Aorta (tissue), 5 donors: ENCODE data around the gene IP6K3. TPM values are rescaled to one million over a fixed set of nuclear protein-coding genes. Genes with fewer than 3 reads are reported as not detected.
A peak's percentile ranks its signal among the peaks of the same experiment; 100 is the strongest.

Experiments
- ATAC-seq: fragments of 200-7000 bp; cut with Tn5 transposase; one replicate; pipeline ENCODE4 v1.9.1; 2022; ENCODE audit warnings: moderate library complexity; ENCODE audit not compliant: low FRiP score
- DNase-seq, 2 donors: peaks; one replicate each; pipeline ENCODE4 v3.0.0-alpha.2; 2020
- H3K27ac ChIP-seq, 2 donors: one replicate each; pipeline ENCODE4 v1.5.1; 2013; ENCODE audit warnings: low read length in 2 of 2, mild to moderate bottlenecking in 2 of 2, moderate library complexity in 2 of 2, control low read depth in 1 of 2, inconsistent platforms in 1 of 2, low read depth in 1 of 2
- H3K27me3 ChIP-seq, 2 donors: one replicate each; pipeline ENCODE4 v1.6.1; 2013; ENCODE audit warnings: control low read depth in 1 of 2, low read length in 1 of 2, mild to moderate bottlenecking in 1 of 2, moderate library complexity in 1 of 2; ENCODE audit not compliant: insufficient read depth in 2 of 2, control insufficient read depth in 1 of 2
- H3K36me3 ChIP-seq, 2 donors: one replicate each; pipeline ENCODE4 v1.6.1; 2013; ENCODE audit warnings: control low read depth in 1 of 2, low read length in 1 of 2, mild to moderate bottlenecking in 1 of 2; ENCODE audit not compliant: insufficient read depth in 2 of 2, control insufficient read depth in 1 of 2
- H3K4me1 ChIP-seq, 2 donors: one replicate each; pipeline ENCODE4 v1.6.1; 2013; ENCODE audit warnings: low read length in 2 of 2, control low read depth in 1 of 2, mild to moderate bottlenecking in 1 of 2, moderate library complexity in 1 of 2; ENCODE audit not compliant: insufficient read depth in 2 of 2, control insufficient read depth in 1 of 2
- H3K4me3 ChIP-seq, 2 donors: one replicate each; pipeline ENCODE4 v1.5.1; 2013; ENCODE audit warnings: low read length in 2 of 2, control low read depth in 1 of 2, mild to moderate bottlenecking in 1 of 2
- H3K9me3 ChIP-seq: one replicate; pipeline ENCODE4 v1.6.1; 2013; ENCODE audit warnings: mild to moderate bottlenecking, low read length; ENCODE audit not compliant: control insufficient read depth
- WGBS, 2 donors: extraction: QIAGEN DNeasy Blood & Tissue Kit; methylation state at CpG; one replicate each; pipeline ENCODE4 v1.1.7; 2013; 5-methylcytosine and 5-hydroxymethylcytosine counted together
- intact Hi-C, 2 donors: fragments of 100-400 bp; cut with DNase I; formaldehyde crosslinking; loops; one replicate each; pipeline versions ENCODE4 v1.14.2 to v1.15.0; 2022
- polyA plus RNA-seq, 2 donors: library from polyadenylated mRNA; stranded (reverse); fragments of 200-250 nt; gene quantifications; one replicate each; pipeline ENCODE4 v1.2.3, GENCODE V29; 2013
- total RNA-seq, 2 donors: library from RNA; stranded (reverse); fragmentation: NEBNext Ultra II Directional; extraction: Animal tissue kit (Norgen Biotek cat#: 25700); gene quantifications; one replicate each; pipeline ENCODE4 v1.2.1, GENCODE V29; 2021
- donor health status: healthy with polysubstance abuse.
- donor health status: Bipolar disorder and iron deficiency.
- donor health status: DM: no; HTN: no; CAD: no.
- donor health status: DM: no; HTN: no; CAD: no.
- donor health status: DM: yes; HTN: yes; CAD: no.

The IP6K3 gene
- total and polyA plus RNA-seq, 4 donors: 0.63 to 1.0 TPM; not detected in 2

DNA sequence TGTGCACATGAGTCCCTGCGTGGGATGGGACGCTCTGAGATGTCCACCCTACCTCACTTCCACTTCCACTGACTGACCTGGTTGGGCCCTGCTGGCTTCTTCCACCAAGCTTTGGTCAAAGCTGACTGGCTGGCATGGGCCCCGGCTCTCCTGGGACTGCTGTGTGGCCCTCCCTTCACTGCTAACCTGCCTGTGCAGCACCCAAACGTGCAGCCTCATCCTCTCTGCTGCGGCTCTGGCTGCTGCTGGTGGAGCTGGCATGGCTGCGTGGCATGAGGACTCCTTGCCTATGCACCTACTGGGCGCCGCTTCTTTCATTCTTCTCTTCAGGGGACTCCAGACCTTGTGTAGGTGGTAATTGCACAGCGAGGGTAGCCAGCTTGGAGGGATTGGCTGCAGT is 18.7 kb upstream of the IP6K3 start:
- ATAC-seq (no peak), DNase-seq (no peak)
- intact Hi-C loops: loop anchor here in 1 of 2 donors (10.0 kb wide), 1 partner anchor 259 kb away; no protein-coding TSS in a partner anchor
- Histone ChIP-seq H3K27me3 (no peaks in the 10 kb centered on the region), H3K36me3 (no peaks in the 10 kb centered on the region), H3K27ac (no peak overlapping the region), H3K9me3 (no peaks in the 10 kb centered on the region), H3K4me1 (no peaks in the 10 kb centered on the region), H3K4me3 (no peak overlapping the region)
- WGBS, 2 donors: 94 to 95% methylated on average over 9 of the region's 9 CpGs

GRCh38 chr6:33764036-33764435 is 17.3 kb upstream of the IP6K3 start:
- 80 to 87% methylated on average over 2 of the region's 2 CpGs for WGBS, 2 donors
- no peak overlapping the region for H3K27ac ChIP-seq
- H3K27me3 ChIP-seq: no peaks in the 10 kb centered on the region
- H3K4me1 ChIP-seq: no peaks in the 10 kb centered on the region
- no peaks in the 10 kb centered on the region for H3K36me3 ChIP-seq
- DNase-seq: no peak
- no peak overlapping the region for H3K4me3 ChIP-seq
- H3K9me3 ChIP-seq: no peaks in the 10 kb centered on the region
- intact Hi-C loops: loop anchor here in 1 of 2 donors (10.0 kb wide), 1 partner anchor 261 kb away; no protein-coding TSS in a partner anchor
- ATAC-seq: no peak

- H3K27me3 ChIP-seq: no peaks in the 10 kb centered on the region
- WGBS, 2 donors: 40 to 53% methylated on average over 6 of the region's 6 CpGs
- no peak overlapping the region for H3K27ac ChIP-seq
- H3K4me1 ChIP-seq: no peaks in the 10 kb centered on the region
- DNase-seq (no peak), ATAC-seq (no peak)
- H3K36me3 ChIP-seq: no peaks in the 10 kb centered on the region
- intact Hi-C loops: loop anchor here in 1 of 2 donors (10.0 kb wide), 1 partner anchor 261 kb away; no protein-coding TSS in a partner anchor
- no peaks in the 10 kb centered on the region for H3K9me3 ChIP-seq
- H3K4me3 ChIP-seq: no peak overlapping the region
These were observed 16.8 kb upstream of the IP6K3 start for GRCh38 chr6:33763483-33763882.

- H3K4me1 ChIP-seq: no peaks in the 10 kb centered on the region
- DNase-seq (no peak), ATAC-seq (no peak)
- no peaks in the 10 kb centered on the region for H3K27me3 ChIP-seq
- H3K9me3 ChIP-seq: no peaks in the 10 kb centered on the region
- no peak overlapping the region for H3K4me3 ChIP-seq
- H3K27ac ChIP-seq: no peak overlapping the region
- intact Hi-C loops: loop anchor here in 1 of 2 donors (10.0 kb wide), 1 partner anchor 262 kb away; no protein-coding TSS in a partner anchor
- no peaks in the 10 kb centered on the region for H3K36me3 ChIP-seq
- WGBS, 2 donors: 79 to 84% methylated on average over 4 of the region's 4 CpGs
These were observed 16.0 kb upstream of the IP6K3 start for GRCh38 chr6:33762713-33763112.

DNA sequence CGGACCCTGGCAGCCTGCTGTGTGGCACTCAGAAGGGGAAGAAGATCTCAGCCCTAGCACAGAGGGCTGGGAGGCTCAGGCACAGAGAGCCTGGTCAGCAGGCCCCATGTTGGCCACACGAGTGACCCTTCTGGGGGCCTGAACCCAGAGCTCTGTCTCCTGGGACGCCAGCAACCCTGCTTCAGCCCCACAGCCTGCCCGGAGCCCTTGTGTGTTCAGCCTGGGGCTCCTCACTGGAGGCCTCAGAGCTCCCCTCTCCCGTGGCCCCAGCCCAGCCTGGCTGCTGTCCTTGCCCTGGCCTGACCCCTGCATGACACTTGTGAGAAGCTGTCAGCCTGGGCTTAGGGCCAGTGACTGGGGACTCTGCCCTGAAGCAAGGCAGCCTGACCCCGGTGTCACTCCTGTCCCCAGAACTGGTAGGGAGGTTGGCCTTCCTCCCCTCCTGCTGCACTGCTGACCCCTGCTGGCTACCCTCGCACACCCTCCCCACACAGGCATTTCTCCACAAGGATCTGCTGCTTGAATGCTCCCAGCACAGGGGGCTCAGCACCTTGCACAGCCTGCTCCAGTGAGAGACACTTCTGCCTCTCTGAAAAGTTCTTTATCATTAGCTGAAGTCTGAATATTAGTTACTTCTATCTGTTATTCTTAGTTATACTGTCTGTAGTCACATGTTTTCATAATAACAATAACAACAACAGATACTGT is 15.4 kb upstream of the IP6K3 start:
- ATAC-seq (peak; percentile 55), DNase-seq (peak in 1 of 2 donors; percentile 59)
- H3K4me1 ChIP-seq: no peaks in the 10 kb centered on the region
- H3K27ac ChIP-seq: no peak overlapping the region
- no peaks in the 10 kb centered on the region for H3K36me3 ChIP-seq
- H3K4me3 ChIP-seq: no peak overlapping the region
- no peaks in the 10 kb centered on the region for H3K9me3 ChIP-seq
- WGBS, 2 donors: 76 to 82% methylated on average over 7 of the region's 7 CpGs
- intact Hi-C loops: loop anchor here in 1 of 2 donors (10.0 kb wide), 1 partner anchor 263 kb away; no protein-coding TSS in a partner anchor
- no peaks in the 10 kb centered on the region for H3K27me3 ChIP-seq

DNA sequence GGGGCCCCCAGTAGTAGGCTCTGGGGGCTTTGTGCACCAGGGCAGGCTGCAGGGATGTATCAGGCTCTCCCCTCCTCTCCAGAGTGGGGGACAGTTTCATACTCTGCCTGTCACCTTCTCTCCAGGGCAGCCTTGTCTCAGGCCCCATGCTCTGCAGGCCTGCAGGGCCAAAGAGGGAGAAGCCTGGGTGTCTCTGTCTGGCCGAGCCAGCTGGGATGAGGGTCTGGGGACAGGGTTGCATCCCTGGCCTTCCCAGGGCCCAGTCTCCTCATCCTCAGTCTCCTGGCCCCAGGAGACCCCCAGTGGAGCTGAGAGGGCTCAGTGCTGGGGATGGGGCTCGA is 14.8 kb upstream of the IP6K3 start:
- Histone ChIP-seq H3K36me3 (no peaks in the 10 kb centered on the region), H3K4me1 (no peaks in the 10 kb centered on the region), H3K27ac (no peak overlapping the region), H3K27me3 (no peaks in the 10 kb centered on the region), H3K9me3 (no peaks in the 10 kb centered on the region), H3K4me3 (no peak overlapping the region)
- no peak for DNase-seq
- intact Hi-C loops: loop anchor here in 1 of 2 donors (10.0 kb wide), 1 partner anchor 263 kb away; no protein-coding TSS in a partner anchor
- WGBS, 2 donors: 90 to 100% methylated on average over 2 of the region's 2 CpGs
- ATAC-seq: no peak

DNA sequence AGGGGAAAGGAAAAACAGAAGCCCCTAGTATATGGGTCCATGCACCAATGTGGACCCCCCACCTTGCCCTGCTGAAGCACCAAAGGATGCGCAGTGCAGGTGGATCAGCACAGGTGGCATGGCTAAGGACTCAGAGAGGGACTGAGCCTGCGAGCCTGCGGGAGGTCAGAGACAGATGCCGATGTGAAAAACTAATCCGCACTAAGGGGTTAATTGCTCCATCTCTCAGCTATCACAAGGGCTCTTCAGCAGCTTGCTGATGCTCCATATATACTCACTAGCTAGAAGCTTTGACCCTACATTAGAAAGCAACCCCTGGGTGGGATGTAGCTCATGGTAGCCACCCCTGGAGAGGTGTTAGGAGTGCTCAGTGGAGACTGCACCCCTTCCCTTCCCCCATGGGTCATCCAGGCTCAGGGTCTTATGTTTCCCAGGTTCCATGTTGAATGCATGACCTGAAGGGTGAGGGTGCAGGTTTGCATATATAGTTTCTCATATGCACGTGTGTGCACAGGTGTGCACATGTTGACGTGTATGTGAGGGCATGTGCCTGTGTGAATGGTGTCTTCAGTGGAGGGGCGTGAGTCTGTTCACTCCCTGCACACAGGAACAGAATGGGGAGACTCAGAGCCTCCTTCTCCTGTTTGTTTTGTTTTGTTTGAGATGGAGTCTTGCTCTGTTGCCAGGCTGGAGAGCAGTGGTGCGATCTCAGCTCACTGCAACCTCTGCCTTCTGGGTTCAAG is 13.4 kb upstream of the IP6K3 start:
- no peaks in the 10 kb centered on the region for H3K9me3 ChIP-seq
- ATAC-seq (no peak), DNase-seq (no peak)
- 84 to 87% methylated on average over 9 of the region's 9 CpGs for WGBS, 2 donors
- H3K4me3 ChIP-seq: no peak overlapping the region
- no peaks in the 10 kb centered on the region for H3K27me3 ChIP-seq
- intact Hi-C loops: loop anchor here in 1 of 2 donors (10.0 kb wide), 1 partner anchor 265 kb away; no protein-coding TSS in a partner anchor
- H3K27ac ChIP-seq: no peak overlapping the region
- no peaks in the 10 kb centered on the region for H3K4me1 ChIP-seq
- H3K36me3 ChIP-seq: no peaks in the 10 kb centered on the region

- Histone ChIP-seq H3K27me3 (no peaks in the 10 kb centered on the region), H3K4me3 (no peak overlapping the region), H3K27ac (no peak overlapping the region), H3K9me3 (no peaks in the 10 kb centered on the region), H3K36me3 (no peaks in the 10 kb centered on the region), H3K4me1 (no peaks in the 10 kb centered on the region)
- intact Hi-C loops: no loop called here
- ATAC-seq (no peak), DNase-seq (no peak)
- WGBS, 2 donors: 57 to 64% methylated on average over 7 of the region's 7 CpGs
These were observed 12.1 kb upstream of the IP6K3 start for GRCh38 chr6:33758815-33759216.
